ENCODE results near the gene SLC47A2.

SLC47A2 gene

DNA sequence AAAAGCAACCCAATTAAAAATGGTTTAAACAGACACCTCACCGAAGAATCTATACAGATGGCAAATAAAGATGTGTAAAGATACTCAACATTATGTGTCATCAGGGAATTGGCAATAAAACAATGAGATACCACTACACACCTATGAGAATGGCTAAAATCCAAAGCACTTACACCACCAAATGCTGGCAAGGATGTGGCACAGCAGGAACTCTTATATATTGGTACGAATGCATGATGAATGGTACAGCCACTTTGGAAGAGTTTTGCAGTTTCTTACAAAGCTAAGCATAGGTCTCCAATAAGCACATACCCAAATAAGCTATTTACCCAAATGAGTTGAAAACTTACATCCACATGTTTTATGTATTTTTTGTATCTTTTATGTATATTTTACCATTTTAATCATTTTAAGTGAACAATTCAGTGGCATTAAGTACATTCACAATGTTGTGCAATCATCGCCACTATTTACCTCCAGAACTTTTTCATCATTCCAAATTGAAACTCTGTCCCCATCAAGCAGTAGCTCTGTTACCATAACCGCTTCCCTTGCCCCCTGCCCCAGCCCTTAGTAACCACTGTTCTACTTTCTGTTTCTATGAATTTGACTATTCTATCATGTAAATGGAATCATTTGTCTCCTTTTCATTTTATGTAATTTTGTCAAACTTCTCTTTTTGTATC is 74.6 kb downstream of the SLC47A2 start:
- no peak for FAIRE-seq
- TF ChIP-seq POU2F2 (IDR thresholded peaks at IDR 0.05; ENCODE audit: low read depth, low read length) = no peak
- TF ChIP-seq TAF1 (IDR thresholded peaks at IDR 0.05; ENCODE audit: low read depth, low read length) = no peak
- no peak for TF ChIP-seq PAX5 (IDR thresholded peaks at IDR 0.05; ENCODE audit: insufficient read depth, low read length, severe bottlenecking)
- TF ChIP-seq SPI1 (IDR thresholded peaks at IDR 0.05; ENCODE audit: low read depth, low read length) = no peak
- no peak for TF ChIP-seq POLR2AphosphoS5 (IDR thresholded peaks at IDR 0.05; ENCODE audit: low read depth, low read length)
- TF ChIP-seq POLR2A (IDR thresholded peaks at IDR 0.05; ENCODE audit: low read depth, low read length) = no peak
- DNase-seq (ENCODE audit: insufficient read length, low spot score) = no peak

DNA sequence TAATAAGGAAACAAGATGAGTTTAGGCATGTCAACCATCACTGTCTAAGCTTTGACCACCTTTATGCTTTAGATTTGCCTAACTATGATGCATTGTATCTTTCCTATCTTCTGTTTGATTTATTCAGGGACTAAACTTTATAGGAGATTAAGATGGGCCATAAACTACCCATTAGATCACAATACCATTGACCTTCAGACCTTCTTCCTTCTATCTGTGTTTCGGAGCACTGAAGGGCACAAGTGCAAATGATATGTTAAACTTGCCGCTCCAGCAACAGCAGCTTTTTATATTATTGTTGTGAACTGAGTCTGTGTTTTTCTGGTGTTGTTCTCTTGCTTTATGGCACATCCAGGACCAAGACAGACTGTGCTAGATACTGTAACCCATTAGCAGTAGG is 84.5 kb downstream of the SLC47A2 start:
- DNase-seq (ENCODE audit: insufficient read length, low spot score) (no peak), FAIRE-seq (no peak)
- TF ChIP-seq POLR2AphosphoS5 (IDR thresholded peaks at IDR 0.05; ENCODE audit: low read depth, low read length) (no peak), POLR2A (IDR thresholded peaks at IDR 0.05; ENCODE audit: low read depth, low read length) (no peak), TAF1 (IDR thresholded peaks at IDR 0.05; ENCODE audit: low read depth, low read length) (no peak), POU2F2 (IDR thresholded peaks at IDR 0.05; ENCODE audit: low read depth, low read length) (no peak), PAX5 (IDR thresholded peaks at IDR 0.05; ENCODE audit: insufficient read depth, low read length, severe bottlenecking) (no peak), SPI1 (IDR thresholded peaks at IDR 0.05; ENCODE audit: low read depth, low read length) (no peak)

DNA sequence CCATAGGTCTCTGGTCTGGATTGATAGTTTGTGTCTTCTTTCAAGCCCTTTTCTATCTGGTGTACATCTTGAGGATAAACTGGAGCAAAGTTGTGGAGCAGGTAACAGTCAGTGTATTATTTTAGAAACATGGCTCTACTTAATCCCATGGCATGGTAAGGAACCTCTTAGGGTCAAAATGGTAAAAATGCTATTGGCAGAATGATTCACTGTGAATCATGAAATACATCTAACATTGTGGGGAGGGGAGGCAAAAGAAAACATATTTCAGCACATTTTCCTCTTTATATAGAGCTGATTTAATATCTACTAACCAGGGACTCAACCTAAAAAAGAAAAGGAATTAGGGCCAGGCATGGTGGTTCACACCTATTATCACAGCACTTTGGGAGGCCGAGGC is 85.7 kb downstream of the SLC47A2 start:
- no peak for DNase-seq (ENCODE audit: insufficient read length, low spot score)
- no peak for TF ChIP-seq PAX5 (IDR thresholded peaks at IDR 0.05; ENCODE audit: insufficient read depth, low read length, severe bottlenecking)
- no peak for FAIRE-seq

DNA sequence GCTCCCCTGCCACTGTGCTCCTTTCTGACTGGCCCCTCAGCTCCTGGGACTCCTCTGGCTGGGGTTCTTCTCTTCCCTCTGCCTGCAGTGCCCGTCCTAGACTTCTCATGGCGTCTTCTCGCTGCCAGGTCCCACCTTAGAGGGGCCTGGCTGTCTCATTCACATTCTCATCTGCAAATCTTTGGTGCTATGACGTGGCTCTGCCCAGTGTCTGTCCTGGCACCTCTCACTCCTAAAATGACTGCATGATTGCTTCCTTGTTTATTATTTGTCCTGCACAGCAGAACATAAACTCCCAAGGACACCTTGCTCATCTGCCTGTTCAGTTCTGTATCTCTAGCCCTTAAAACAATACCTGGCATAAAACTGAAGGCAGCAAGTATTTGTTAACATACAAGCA is 86.3 kb downstream of the SLC47A2 start:
- DNase-seq (ENCODE audit: insufficient read length, low spot score) = no peak
- no peak for FAIRE-seq
- no peak for TF ChIP-seq POLR2A (IDR thresholded peaks at IDR 0.05; ENCODE audit: low read depth, low read length)
- TF ChIP-seq POLR2AphosphoS5 (IDR thresholded peaks at IDR 0.05; ENCODE audit: low read depth, low read length) = no peak
- no peak for TF ChIP-seq TAF1 (IDR thresholded peaks at IDR 0.05; ENCODE audit: low read depth, low read length)
- TF ChIP-seq PAX5 (IDR thresholded peaks at IDR 0.05; ENCODE audit: insufficient read depth, low read length, severe bottlenecking) = no peak
- TF ChIP-seq POU2F2 (IDR thresholded peaks at IDR 0.05; ENCODE audit: low read depth, low read length) = no peak
- no peak for TF ChIP-seq SPI1 (IDR thresholded peaks at IDR 0.05; ENCODE audit: low read depth, low read length)

DNA sequence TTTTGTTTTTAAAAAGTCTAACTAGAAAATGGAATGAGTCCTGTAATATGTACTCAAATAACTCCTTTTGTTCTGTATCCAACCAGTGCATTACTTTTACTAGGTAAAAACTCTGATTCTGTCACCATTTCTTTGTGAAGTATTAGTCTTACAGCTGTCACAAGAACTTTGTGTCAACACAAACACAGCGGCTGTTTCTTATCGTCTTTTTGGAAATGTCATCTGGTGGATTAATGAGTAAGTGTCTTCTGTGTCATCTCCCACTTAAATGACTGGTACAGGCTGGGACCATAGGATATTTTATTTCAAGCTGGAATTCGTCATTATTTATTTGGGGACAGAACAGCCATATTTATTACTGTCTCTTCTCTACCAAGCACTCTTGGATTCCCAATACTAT is 86.9 kb downstream of the SLC47A2 start:
- DNase-seq (ENCODE audit: insufficient read length, low spot score) = no peak
- TF ChIP-seq PAX5 (IDR thresholded peaks at IDR 0.05; ENCODE audit: insufficient read depth, low read length, severe bottlenecking) (no peak), POLR2AphosphoS5 (IDR thresholded peaks at IDR 0.05; ENCODE audit: low read depth, low read length) (no peak), POU2F2 (IDR thresholded peaks at IDR 0.05; ENCODE audit: low read depth, low read length) (no peak), SPI1 (IDR thresholded peaks at IDR 0.05; ENCODE audit: low read depth, low read length) (no peak), TAF1 (IDR thresholded peaks at IDR 0.05; ENCODE audit: low read depth, low read length) (no peak), POLR2A (IDR thresholded peaks at IDR 0.05; ENCODE audit: low read depth, low read length) (no peak)
- FAIRE-seq = no peak

All from GM12891 (cell line).